GM23338 (cell line): ENCODE measurements around the gene LDLRAD3. TPM values are rescaled to one million over a fixed set of nuclear protein-coding genes. Genes with fewer than 3 reads are reported as not detected.

Experiments
- ATAC-seq: fragments of 200-7000 bp; cut with Tn5 transposase; 3 replicates; pipeline ENCODE4 v1.9.1; 2020
- DNase-seq: peaks from one replicate; pipeline ENCODE4 v3.0.0-alpha.2; 2015; ENCODE audit warnings: low spot score
- H2AFZ ChIP-seq: fragments of 200-600 bp; sonication (generic); 2 replicates; pipeline ENCODE4 v1.8.0; 2016; ENCODE audit warnings: antibody characterized with exemption, mild to moderate bottlenecking, moderate library complexity
- H3F3A ChIP-seq: fragments of 200-600 bp; sonication (generic); replicated peaks from 2 replicates; pipeline ENCODE4 v1.8.0; 2017; ENCODE audit warnings: antibody characterized with exemption, mixed run types, low read depth
- H3K27ac ChIP-seq: fragments of 200-600 bp; sonication (generic); 2 replicates; pipeline ENCODE4 v1.6.1; 2016; ENCODE audit warnings: low read depth
- H3K27me3 ChIP-seq: fragments of 200-600 bp; sonication (generic); 2 replicates; pipeline ENCODE4 v1.8.0; 2016; ENCODE audit warnings: mild to moderate bottlenecking, mixed run types, moderate library complexity; ENCODE audit not compliant: insufficient read depth
- H3K36me3 ChIP-seq: fragments of 200-600 bp; sonication (generic); 2 replicates; pipeline ENCODE4 v1.8.0; 2016; ENCODE audit warnings: mild to moderate bottlenecking; ENCODE audit not compliant: insufficient read depth
- H3K4me1 ChIP-seq: fragments of 200-600 bp; sonication (generic); 2 replicates; pipeline ENCODE4 v1.8.0; 2016; ENCODE audit warnings: mild to moderate bottlenecking, moderate library complexity; ENCODE audit not compliant: insufficient read depth
- H3K4me2 ChIP-seq: fragments of 200-600 bp; sonication (generic); 2 replicates; pipeline ENCODE4 v1.7.1; 2017; ENCODE audit warnings: mixed run types
- H3K4me3 ChIP-seq: fragments of 200-600 bp; sonication (generic); 2 replicates; pipeline ENCODE4 v1.6.1; 2016; ENCODE audit warnings: mixed run types
- H3K79me2 ChIP-seq: fragments of 200-600 bp; sonication (generic); replicated peaks from 2 replicates; pipeline ENCODE4 v1.8.0; 2017; ENCODE audit warnings: mild to moderate bottlenecking; ENCODE audit not compliant: insufficient read depth
- H3K9me2 ChIP-seq: fragments of 200-600 bp; sonication (generic); 2 replicates; pipeline ENCODE4 v1.8.0; 2017; ENCODE audit not compliant: insufficient read depth
- H4K20me1 ChIP-seq: fragments of 200-600 bp; sonication (generic); replicated peaks from 2 replicates; pipeline ENCODE4 v1.8.0; 2017; ENCODE audit warnings: mild to moderate bottlenecking; ENCODE audit not compliant: insufficient read depth
- H3K27ac Mint-ChIP-seq: 2 replicates; pipeline ENCODE4 v1.8.0; 2020; ENCODE audit warnings: inconsistent platforms, mild to moderate bottlenecking, moderate library complexity, mixed read lengths
- H3K27me3 Mint-ChIP-seq: 3 replicates; pipeline ENCODE4 v1.8.0; 2022; ENCODE audit warnings: low read depth, mild to moderate bottlenecking, moderate library complexity, mixed read lengths, inconsistent platforms; ENCODE audit not compliant: insufficient read depth, poor library complexity
- H3K36me3 Mint-ChIP-seq: 3 replicates; pipeline ENCODE4 v1.8.0; 2021; ENCODE audit warnings: low read depth, mild to moderate bottlenecking, inconsistent platforms, moderate library complexity, mixed read lengths
- H3K4me1 Mint-ChIP-seq: 3 replicates; pipeline ENCODE4 v1.8.0; 2020; ENCODE audit warnings: mild to moderate bottlenecking, inconsistent platforms, mixed read lengths
- H3K4me3 Mint-ChIP-seq: 3 replicates; pipeline ENCODE4 v1.8.0; 2021; ENCODE audit warnings: moderate library complexity, mild to moderate bottlenecking, inconsistent platforms, mixed read lengths
- H3K9me3 Mint-ChIP-seq: 3 replicates; pipeline ENCODE4 v1.8.0; 2020; ENCODE audit warnings: moderate library complexity, mild to moderate bottlenecking, inconsistent platforms, mixed read lengths
- CREB1 ChIP-seq: fragments of 250-450 bp; sonication (Bioruptor Pico); IDR thresholded peaks from 2 replicates; pipeline ENCODE4 v1.5.0; 2020; ENCODE audit warnings: low read depth, mild to moderate bottlenecking, moderate library complexity
- EZH2 ChIP-seq: fragments of 200-600 bp; sonication (generic); IDR thresholded peaks from one replicate; pipeline ENCODE4 v1.8.0; 2017; ENCODE audit warnings: antibody characterized with exemption, mild to moderate bottlenecking, low read depth; ENCODE audit not compliant: unreplicated experiment
- EZH2phosphoT487 ChIP-seq: fragments of 200-600 bp; sonication (generic); IDR thresholded peaks from one replicate; pipeline ENCODE4 v1.8.1; 2018; ENCODE audit warnings: antibody characterized with exemption; ENCODE audit not compliant: unreplicated experiment
- JUNB ChIP-seq: IDR thresholded peaks from one replicate; pipeline ENCODE4 v1.6.1; 2016; ENCODE audit warnings: antibody characterized with exemption; ENCODE audit not compliant: unreplicated experiment
- STAT1 ChIP-seq: IDR thresholded peaks from one replicate; pipeline ENCODE4 v1.6.1; 2016; ENCODE audit warnings: antibody characterized with exemption; ENCODE audit not compliant: unreplicated experiment
- ZNF114 ChIP-seq: fragments of 250-450 bp; sonication (Bioruptor Pico); IDR thresholded peaks from 2 replicates; pipeline ENCODE4 v1.5.0; 2020; ENCODE audit warnings: mild to moderate bottlenecking, moderate library complexity
- ZNF331 ChIP-seq: fragments of 250-450 bp; sonication (Bioruptor Pico); IDR thresholded peaks from 2 replicates; pipeline ENCODE4 v1.5.0; 2020; ENCODE audit warnings: low read depth, mild to moderate bottlenecking, moderate library complexity
- polyA plus RNA-seq: library from polyadenylated mRNA; unstranded; fragments of >200 nt; fragmentation: Nextera tagmentation; extraction: Ambion mirVana; gene quantifications from 2 replicates; pipeline ENCODE4 v1.2.1, GENCODE V29; 2016
- total RNA-seq: library from RNA; depleted of rRNA; stranded (reverse); fragments of >200 nt; shearing (Covaris generic); gene quantifications from 2 replicates; pipeline ENCODE4 v1.2.3, GENCODE V29; 2014
- TF ChIP-seq, protein P1 (sequence below): IDR thresholded peaks from one replicate; pipeline ENCODE4 v1.6.1; 2018; ENCODE audit warnings: antibody characterized with exemption; ENCODE audit not compliant: unreplicated experiment
- TF ChIP-seq, protein P2 (sequence below): fragments of 250-450 bp; sonication (Bioruptor Pico); IDR thresholded peaks from 2 replicates; pipeline ENCODE4 v1.5.0; 2020; ENCODE audit warnings: mild to moderate bottlenecking, moderate library complexity
- TF ChIP-seq, protein P3 (sequence below): IDR thresholded peaks from 2 replicates; pipeline ENCODE4 v1.6.1; 2016; ENCODE audit warnings: antibody characterized with exemption
- TF ChIP-seq, protein P4 (sequence below), 2 experiments: fragments of 200-600 bp in 1 of 2; sonication (generic) in 1 of 2; conservative IDR thresholded peaks; 2 replicates each; pipeline versions ENCODE4 v1.5.1 to v1.6.1; 2016 to 2017; ENCODE audit warnings: antibody characterized with exemption in 2 of 2, low read depth in 2 of 2, mild to moderate bottlenecking in 2 of 2, moderate library complexity in 1 of 2

Gene LDLRAD3
- total and polyA plus RNA-seq, 2 experiments from 2014 or later: 8.5 to 19.4 TPM

DNA sequence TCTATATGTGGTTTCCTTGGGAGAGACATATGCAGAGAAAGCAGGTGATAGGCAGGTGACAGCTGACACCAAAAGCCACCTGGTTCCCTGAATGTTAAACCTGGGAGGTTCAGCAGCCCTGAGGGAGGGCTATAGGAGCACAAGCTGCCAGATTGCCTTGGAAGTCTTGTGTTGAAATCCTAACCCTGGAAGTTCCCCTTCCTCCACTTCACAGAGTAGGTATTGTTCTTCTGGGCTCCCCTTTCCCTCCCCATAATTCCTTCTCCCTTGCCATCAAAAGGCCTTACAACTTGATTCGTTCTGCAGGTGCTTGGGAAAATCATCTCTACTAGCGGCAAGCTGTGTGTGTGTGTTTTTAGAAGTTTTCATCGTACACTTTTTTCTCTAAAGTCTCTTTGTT, 5.4 kb downstream of the LDLRAD3 start (continued):
- TF ChIP-seq, protein P1, sequence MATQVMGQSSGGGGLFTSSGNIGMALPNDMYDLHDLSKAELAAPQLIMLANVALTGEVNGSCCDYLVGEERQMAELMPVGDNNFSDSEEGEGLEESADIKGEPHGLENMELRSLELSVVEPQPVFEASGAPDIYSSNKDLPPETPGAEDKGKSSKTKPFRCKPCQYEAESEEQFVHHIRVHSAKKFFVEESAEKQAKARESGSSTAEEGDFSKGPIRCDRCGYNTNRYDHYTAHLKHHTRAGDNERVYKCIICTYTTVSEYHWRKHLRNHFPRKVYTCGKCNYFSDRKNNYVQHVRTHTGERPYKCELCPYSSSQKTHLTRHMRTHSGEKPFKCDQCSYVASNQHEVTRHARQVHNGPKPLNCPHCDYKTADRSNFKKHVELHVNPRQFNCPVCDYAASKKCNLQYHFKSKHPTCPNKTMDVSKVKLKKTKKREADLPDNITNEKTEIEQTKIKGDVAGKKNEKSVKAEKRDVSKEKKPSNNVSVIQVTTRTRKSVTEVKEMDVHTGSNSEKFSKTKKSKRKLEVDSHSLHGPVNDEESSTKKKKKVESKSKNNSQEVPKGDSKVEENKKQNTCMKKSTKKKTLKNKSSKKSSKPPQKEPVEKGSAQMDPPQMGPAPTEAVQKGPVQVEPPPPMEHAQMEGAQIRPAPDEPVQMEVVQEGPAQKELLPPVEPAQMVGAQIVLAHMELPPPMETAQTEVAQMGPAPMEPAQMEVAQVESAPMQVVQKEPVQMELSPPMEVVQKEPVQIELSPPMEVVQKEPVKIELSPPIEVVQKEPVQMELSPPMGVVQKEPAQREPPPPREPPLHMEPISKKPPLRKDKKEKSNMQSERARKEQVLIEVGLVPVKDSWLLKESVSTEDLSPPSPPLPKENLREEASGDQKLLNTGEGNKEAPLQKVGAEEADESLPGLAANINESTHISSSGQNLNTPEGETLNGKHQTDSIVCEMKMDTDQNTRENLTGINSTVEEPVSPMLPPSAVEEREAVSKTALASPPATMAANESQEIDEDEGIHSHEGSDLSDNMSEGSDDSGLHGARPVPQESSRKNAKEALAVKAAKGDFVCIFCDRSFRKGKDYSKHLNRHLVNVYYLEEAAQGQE: no peak
- no peak for TF ChIP-seq ZNF331 (CRISPR knock-in tag)
- TF ChIP-seq, protein P2, sequence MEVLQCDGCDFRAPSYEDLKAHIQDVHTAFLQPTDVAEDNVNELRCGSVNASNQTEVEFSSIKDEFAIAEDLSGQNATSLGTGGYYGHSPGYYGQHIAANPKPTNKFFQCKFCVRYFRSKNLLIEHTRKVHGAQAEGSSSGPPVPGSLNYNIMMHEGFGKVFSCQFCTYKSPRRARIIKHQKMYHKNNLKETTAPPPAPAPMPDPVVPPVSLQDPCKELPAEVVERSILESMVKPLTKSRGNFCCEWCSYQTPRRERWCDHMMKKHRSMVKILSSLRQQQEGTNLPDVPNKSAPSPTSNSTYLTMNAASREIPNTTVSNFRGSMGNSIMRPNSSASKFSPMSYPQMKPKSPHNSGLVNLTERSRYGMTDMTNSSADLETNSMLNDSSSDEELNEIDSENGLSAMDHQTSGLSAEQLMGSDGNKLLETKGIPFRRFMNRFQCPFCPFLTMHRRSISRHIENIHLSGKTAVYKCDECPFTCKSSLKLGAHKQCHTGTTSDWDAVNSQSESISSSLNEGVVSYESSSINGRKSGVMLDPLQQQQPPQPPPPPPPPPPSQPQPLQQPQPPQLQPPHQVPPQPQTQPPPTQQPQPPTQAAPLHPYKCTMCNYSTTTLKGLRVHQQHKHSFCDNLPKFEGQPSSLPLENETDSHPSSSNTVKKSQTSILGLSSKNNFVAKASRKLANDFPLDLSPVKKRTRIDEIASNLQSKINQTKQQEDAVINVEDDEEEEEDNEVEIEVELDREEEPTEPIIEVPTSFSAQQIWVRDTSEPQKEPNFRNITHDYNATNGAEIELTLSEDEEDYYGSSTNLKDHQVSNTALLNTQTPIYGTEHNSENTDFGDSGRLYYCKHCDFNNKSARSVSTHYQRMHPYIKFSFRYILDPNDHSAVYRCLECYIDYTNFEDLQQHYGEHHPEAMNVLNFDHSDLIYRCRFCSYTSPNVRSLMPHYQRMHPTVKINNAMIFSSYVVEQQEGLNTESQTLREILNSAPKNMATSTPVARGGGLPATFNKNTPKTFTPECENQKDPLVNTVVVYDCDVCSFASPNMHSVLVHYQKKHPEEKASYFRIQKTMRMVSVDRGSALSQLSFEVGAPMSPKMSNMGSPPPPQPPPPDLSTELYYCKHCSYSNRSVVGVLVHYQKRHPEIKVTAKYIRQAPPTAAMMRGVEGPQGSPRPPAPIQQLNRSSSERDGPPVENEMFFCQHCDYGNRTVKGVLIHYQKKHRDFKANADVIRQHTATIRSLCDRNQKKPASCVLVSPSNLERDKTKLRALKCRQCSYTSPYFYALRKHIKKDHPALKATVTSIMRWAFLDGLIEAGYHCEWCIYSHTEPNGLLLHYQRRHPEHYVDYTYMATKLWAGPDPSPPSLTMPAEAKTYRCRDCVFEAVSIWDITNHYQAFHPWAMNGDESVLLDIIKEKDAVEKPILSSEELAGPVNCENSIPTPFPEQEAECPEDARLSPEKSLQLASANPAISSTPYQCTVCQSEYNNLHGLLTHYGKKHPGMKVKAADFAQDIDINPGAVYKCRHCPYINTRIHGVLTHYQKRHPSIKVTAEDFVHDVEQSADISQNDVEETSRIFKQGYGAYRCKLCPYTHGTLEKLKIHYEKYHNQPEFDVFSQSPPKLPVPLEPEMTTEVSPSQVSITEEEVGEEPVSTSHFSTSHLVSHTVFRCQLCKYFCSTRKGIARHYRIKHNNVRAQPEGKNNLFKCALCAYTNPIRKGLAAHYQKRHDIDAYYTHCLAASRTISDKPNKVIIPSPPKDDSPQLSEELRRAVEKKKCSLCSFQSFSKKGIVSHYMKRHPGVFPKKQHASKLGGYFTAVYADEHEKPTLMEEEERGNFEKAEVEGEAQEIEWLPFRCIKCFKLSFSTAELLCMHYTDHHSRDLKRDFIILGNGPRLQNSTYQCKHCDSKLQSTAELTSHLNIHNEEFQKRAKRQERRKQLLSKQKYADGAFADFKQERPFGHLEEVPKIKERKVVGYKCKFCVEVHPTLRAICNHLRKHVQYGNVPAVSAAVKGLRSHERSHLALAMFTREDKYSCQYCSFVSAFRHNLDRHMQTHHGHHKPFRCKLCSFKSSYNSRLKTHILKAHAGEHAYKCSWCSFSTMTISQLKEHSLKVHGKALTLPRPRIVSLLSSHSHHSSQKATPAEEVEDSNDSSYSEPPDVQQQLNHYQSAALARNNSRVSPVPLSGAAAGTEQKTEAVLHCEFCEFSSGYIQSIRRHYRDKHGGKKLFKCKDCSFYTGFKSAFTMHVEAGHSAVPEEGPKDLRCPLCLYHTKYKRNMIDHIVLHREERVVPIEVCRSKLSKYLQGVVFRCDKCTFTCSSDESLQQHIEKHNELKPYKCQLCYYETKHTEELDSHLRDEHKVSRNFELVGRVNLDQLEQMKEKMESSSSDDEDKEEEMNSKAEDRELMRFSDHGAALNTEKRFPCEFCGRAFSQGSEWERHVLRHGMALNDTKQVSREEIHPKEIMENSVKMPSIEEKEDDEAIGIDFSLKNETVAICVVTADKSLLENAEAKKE (CRISPR knock-in tag): no peak

DNA sequence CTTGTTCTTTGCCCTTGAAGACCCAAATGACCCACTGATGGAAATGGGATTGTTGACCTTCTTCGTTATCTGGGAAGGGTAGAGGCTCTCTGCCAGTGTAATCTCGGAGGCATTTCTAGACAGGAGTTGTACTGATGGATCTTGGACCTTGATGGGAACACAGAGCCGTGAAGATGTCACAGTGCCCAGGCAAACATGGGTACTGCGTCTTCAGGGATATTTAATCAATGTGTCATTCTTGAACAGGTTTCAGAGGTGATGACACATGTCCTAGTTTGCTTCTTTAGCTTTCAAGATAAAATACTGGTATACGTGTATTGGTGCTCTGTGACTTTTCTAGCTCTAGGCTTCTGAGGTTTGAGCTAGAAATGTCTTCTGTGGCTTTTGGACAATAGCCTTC, 6.2 kb downstream of the LDLRAD3 start:
- H3K27me3 ChIP-seq: peaks cover 11% of the 10 kb centered on the region
- no peak overlapping the region for H3K4me3 ChIP-seq
- peaks cover 48% of the 10 kb centered on the region for H4K20me1 ChIP-seq
- H2AFZ ChIP-seq: no peak overlapping the region
- no peak overlapping the region for H3K4me3 Mint-ChIP-seq
- no peaks in the 10 kb centered on the region for H3K9me2 ChIP-seq
- no peaks in the 10 kb centered on the region for H3K36me3 ChIP-seq
- H3K4me2 ChIP-seq: no peak overlapping the region
- H3K36me3 Mint-ChIP-seq: no peaks in the 10 kb centered on the region
- no peak overlapping the region for H3K27ac Mint-ChIP-seq
- no peak overlapping the region for H3K27ac ChIP-seq
- H3K9me3 Mint-ChIP-seq: no peaks in the 10 kb centered on the region; the same call in 2 of the 3 replicates
- peaks cover 45% of the 10 kb centered on the region for H3K4me1 Mint-ChIP-seq
- H3K27me3 Mint-ChIP-seq: peaks cover 7% of the 10 kb centered on the region
- ATAC-seq: no peak
- peaks cover 100% of the 10 kb centered on the region for H3K79me2 ChIP-seq
- no peak for DNase-seq
- H3K4me1 ChIP-seq: peaks cover 43% of the 10 kb centered on the region
- H3F3A ChIP-seq: no peaks in the 10 kb centered on the region
- TF ChIP-seq EZH2: no peak
- no peak for TF ChIP-seq STAT1
- no peak for TF ChIP-seq JUNB
- no peak for TF ChIP-seq CREB1 (CRISPR knock-in tag)
- TF ChIP-seq, protein P3, sequence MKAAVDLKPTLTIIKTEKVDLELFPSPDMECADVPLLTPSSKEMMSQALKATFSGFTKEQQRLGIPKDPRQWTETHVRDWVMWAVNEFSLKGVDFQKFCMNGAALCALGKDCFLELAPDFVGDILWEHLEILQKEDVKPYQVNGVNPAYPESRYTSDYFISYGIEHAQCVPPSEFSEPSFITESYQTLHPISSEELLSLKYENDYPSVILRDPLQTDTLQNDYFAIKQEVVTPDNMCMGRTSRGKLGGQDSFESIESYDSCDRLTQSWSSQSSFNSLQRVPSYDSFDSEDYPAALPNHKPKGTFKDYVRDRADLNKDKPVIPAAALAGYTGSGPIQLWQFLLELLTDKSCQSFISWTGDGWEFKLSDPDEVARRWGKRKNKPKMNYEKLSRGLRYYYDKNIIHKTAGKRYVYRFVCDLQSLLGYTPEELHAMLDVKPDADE: no peak
- TF ChIP-seq, protein P4, sequence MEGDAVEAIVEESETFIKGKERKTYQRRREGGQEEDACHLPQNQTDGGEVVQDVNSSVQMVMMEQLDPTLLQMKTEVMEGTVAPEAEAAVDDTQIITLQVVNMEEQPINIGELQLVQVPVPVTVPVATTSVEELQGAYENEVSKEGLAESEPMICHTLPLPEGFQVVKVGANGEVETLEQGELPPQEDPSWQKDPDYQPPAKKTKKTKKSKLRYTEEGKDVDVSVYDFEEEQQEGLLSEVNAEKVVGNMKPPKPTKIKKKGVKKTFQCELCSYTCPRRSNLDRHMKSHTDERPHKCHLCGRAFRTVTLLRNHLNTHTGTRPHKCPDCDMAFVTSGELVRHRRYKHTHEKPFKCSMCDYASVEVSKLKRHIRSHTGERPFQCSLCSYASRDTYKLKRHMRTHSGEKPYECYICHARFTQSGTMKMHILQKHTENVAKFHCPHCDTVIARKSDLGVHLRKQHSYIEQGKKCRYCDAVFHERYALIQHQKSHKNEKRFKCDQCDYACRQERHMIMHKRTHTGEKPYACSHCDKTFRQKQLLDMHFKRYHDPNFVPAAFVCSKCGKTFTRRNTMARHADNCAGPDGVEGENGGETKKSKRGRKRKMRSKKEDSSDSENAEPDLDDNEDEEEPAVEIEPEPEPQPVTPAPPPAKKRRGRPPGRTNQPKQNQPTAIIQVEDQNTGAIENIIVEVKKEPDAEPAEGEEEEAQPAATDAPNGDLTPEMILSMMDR (conservative IDR thresholded peaks at IDR 0.05; ENCODE audit: low read depth in 2 of 2): no peak
- TF ChIP-seq EZH2phosphoT487: no peak
- no peak for TF ChIP-seq ZNF114 (CRISPR knock-in tag)
